ENCODE measurements around the gene FOXL2. TPM values are rescaled to one million over a fixed set of nuclear protein-coding genes. Genes with fewer than 3 reads are reported as not detected.
A peak's percentile ranks its signal among the peaks of the same experiment; 100 is the strongest.

Gene FOXL2
- 0.22 and 0.29 TPM in 2 replicates for total RNA-seq (2021)
- long read RNA-seq: 0 reads

DNA sequence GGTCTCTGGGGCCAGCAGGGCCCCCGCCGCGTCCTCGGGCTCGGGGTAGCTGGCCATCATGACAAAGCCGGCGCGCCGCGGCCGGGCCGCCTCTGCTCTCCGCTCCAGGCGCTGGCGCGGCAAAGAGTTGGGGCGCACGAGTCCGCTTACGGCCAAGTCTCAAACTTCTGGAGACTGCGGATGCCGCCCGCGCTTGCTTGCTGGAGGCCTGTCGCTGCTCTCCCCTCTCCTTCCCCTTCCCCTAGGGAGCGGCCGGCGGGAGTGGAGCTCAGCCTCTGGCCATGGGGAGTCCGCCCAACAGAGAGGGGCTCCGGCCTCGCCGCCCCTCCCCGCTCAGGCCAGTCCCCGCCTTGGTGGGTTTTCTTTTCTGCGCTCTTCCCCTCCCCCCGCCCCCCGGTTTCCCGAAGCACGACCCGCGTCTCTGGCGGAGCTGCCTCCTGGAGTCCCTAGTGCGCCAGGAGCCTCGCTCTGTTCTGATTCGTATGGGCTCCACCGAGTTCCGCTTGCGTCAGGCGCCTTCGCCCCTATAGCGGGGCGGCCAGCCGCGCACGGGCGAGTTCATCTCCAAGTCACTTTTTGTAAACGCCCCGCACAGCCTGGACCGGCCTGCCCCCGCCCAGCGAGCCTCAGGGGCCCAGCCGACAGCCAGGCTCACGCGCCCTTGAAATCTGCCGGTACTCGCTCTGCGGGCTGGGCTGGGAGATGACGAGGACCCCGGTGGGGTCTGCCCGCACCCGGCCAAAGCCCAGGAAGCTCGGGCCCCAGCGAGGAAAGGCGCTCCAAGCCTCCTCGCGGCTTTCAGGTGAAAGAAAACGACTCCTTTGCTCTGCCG is at the start of gene FOXL2, which contains the start of gene FOXL2NB:
Gene FOXL2 (minus strand): TSS at position 475 of the 832 bp plus-strand sequence. CDS start 415 bp downstream, at position 60.
Gene FOXL2NB (plus strand): TSS at position 555 of the 832 bp plus-strand sequence. CDS start 148 bp downstream, at position 703.
- H2AFZ ChIP-seq (ENCODE audit: low read length): no peak within 1 kb of the TSS
- Mint-ChIP-seq H3K4me1 (peaks cover 43 to 55% of the 10 kb centered on the region in 2 experiments), H3K27me3 (ENCODE audit: low read depth) (peaks cover 98% of the 10 kb centered on the region), H3K36me3 (ENCODE audit: insufficient read depth in 1 of 3, low read depth in 3 of 3) (peaks cover 0 to 7% (median 0%) of the 10 kb centered on the region in 3 experiments; a peak in 3 of 7 replicates), H3K4me3 (peak within 1 kb of the TSS; percentile 58 to 82), H3K9me3 (peaks cover 2 to 7% of the 10 kb centered on the region in 2 experiments; a peak in 4 of 5 replicates), H3K27ac (no peak within 1 kb of the TSS)
- no peak within 1 kb of the TSS for H3K23ac ChIP-seq (ENCODE audit: insufficient read length, low read depth, low read length)
- H3K23me2 ChIP-seq (ENCODE audit: insufficient read length, low read depth, low read length, poor library complexity, severe bottlenecking): peaks cover 24% of the 10 kb centered on the region
- DNase-seq: peak; percentile 86
- H3K9me3 ChIP-seq (ENCODE audit: control insufficient read depth, low read depth, low read length): no peaks in the 10 kb centered on the region
- no peak within 1 kb of the TSS for H2BK12ac ChIP-seq (ENCODE audit: insufficient read length, low read depth, low read length)
- H2AK5ac ChIP-seq (ENCODE audit: insufficient read length, low read length): no peak within 1 kb of the TSS
- H2BK5ac ChIP-seq (ENCODE audit: insufficient read length, low read length): no peak within 1 kb of the TSS
- no CpG with 5 or more reads among the region's 78 CpGs for WGBS (ENCODE audit: extremely low coverage, insufficient read length, low lambda C conversion rate)
- H2BK15ac ChIP-seq (ENCODE audit: low read depth, low read length): no peak within 1 kb of the TSS
- no peaks in the 10 kb centered on the region for H3K79me1 ChIP-seq (ENCODE audit: insufficient read depth, low read depth, low read length, poor library complexity, severe bottlenecking)
- H3K27ac ChIP-seq (ENCODE audit: insufficient read length, low read depth, low read length): no peak within 1 kb of the TSS
- no peaks in the 10 kb centered on the region for H4K20me1 ChIP-seq (ENCODE audit: control insufficient read depth, insufficient read depth, insufficient read length)
- no peak within 1 kb of the TSS for H3K4ac ChIP-seq (ENCODE audit: low read depth, low read length)
- H2BK120ac ChIP-seq (ENCODE audit: low read depth, low read length, poor library complexity, severe bottlenecking): no peak within 1 kb of the TSS
- H4K5ac ChIP-seq (ENCODE audit: insufficient read length, low read depth, low read length): no peak within 1 kb of the TSS
- TF ChIP-seq, protein P1, sequence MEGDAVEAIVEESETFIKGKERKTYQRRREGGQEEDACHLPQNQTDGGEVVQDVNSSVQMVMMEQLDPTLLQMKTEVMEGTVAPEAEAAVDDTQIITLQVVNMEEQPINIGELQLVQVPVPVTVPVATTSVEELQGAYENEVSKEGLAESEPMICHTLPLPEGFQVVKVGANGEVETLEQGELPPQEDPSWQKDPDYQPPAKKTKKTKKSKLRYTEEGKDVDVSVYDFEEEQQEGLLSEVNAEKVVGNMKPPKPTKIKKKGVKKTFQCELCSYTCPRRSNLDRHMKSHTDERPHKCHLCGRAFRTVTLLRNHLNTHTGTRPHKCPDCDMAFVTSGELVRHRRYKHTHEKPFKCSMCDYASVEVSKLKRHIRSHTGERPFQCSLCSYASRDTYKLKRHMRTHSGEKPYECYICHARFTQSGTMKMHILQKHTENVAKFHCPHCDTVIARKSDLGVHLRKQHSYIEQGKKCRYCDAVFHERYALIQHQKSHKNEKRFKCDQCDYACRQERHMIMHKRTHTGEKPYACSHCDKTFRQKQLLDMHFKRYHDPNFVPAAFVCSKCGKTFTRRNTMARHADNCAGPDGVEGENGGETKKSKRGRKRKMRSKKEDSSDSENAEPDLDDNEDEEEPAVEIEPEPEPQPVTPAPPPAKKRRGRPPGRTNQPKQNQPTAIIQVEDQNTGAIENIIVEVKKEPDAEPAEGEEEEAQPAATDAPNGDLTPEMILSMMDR (conservative IDR thresholded peaks at IDR 0.05): no peak
- peak within 1 kb of the TSS; percentile 1 for H3K18ac ChIP-seq (ENCODE audit: insufficient read length, low read depth, low read length)
- H4K91ac ChIP-seq (ENCODE audit: insufficient read length, low read depth, low read length): no peak within 1 kb of the TSS
- H3K4me1 ChIP-seq (ENCODE audit: insufficient read depth, low read length): peaks cover 7% of the 10 kb centered on the region; the same call in 1 of the 2 replicates
- 0 out of 2 replicates have a peak within 1 kb of the TSS, but pooled peaks have one; percentile 16 for H3K14ac ChIP-seq (ENCODE audit: insufficient read depth, low read length)
- H4K8ac ChIP-seq (replicated peaks; ENCODE audit: insufficient read length, low read depth, low read length): no peak within 1 kb of the TSS
- peak within 1 kb of the TSS; percentile 34 for H3K4me2 ChIP-seq (ENCODE audit: insufficient read depth, insufficient read length, low read length)
- H3K9ac ChIP-seq (ENCODE audit: extremely low read depth, insufficient read length, low read length): no peak within 1 kb of the TSS
- peaks cover 70% of the 10 kb centered on the region for H3K27me3 ChIP-seq (ENCODE audit: insufficient read depth, low read length)
- no peak within 1 kb of the TSS for H3K56ac ChIP-seq (ENCODE audit: insufficient read length, low read depth, low read length)
- no peak within 1 kb of the TSS for H3T11ph ChIP-seq (ENCODE audit: low read length)
- no peaks in the 10 kb centered on the region for H3K79me2 ChIP-seq (ENCODE audit: insufficient read depth, low read length)
- H2BK20ac ChIP-seq (ENCODE audit: low read depth, low read length, poor library complexity, severe bottlenecking): no peak within 1 kb of the TSS

All from H9 (cell line).